GM18520 (cell line): ENCODE measurements around the gene ARHGAP27.

Experiments used
- ATAC-seq: cut with Tn5 transposase; IDR thresholded peaks from one replicate; pipeline ENCODE4 v1.9.1; 2021; ENCODE audit not compliant: unreplicated experiment

The ARHGAP27 gene

DNA sequence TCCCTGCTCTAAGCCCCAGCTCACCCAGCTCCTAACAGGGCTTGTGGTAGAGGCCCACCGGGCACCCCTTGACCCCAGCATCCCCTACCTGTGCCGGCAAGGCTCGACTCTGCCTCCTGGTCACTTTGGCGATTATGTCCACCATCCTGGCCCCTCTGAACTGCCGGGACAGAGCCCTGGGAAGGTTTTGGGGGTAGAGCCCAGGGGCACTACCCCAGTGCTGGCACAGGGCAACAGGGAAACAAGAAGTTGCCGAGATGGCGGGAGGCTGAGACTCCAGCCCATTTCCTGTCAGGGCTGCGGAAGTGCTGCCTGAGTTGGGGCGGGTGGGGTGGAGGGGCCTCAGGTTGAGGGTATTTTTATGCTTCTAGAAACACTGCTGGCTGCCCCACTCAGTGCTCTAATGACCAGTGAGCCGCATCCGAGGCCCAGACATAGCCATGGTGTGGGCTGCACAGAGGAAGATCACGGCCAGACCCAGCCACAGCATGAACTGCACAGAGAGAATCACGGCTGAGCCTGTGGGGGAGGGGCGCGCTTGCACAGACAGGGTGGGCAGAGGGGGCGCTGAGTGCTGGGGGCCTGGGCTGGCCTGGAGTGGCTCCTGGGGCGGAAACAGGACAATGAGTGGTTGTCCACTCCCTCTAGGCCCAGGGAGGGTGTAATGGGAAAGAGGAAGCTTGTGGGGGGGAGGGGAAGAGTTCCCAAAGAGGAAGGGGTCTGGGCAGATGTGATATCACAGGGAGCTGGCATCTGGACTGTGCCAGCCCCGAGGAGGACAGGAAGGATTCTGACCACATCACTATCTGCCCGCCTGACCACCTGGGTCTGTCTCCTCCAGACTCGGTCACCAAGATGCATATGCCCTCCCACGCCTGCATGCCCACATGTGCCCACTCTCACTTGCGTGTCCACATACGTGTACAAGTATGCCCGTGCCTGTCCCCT is 22.3 kb downstream of the ARHGAP27 start:
- ATAC-seq, result no peak

DNA sequence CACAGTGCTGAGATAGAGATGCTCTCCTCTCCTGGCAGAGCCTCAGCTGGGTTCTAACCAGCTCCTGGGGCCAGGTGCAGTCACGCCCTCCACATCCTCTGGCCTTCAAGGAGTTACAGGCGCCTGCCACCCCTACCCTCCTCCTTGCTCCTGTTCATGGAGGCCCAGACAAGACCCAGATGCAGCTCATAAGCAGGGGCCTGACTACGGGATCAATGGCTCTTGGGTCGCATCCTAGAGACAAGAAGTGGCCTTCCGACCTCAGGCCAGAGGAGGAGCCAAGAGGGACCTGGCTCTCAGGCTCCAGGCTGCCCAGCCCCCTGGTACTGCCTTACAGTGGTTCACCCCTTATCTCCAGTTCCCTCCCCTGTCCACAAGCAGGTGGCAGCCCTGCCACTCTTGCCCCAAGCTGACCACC is 23.0 kb downstream of the ARHGAP27 start:
- no peak for ATAC-seq

DNA sequence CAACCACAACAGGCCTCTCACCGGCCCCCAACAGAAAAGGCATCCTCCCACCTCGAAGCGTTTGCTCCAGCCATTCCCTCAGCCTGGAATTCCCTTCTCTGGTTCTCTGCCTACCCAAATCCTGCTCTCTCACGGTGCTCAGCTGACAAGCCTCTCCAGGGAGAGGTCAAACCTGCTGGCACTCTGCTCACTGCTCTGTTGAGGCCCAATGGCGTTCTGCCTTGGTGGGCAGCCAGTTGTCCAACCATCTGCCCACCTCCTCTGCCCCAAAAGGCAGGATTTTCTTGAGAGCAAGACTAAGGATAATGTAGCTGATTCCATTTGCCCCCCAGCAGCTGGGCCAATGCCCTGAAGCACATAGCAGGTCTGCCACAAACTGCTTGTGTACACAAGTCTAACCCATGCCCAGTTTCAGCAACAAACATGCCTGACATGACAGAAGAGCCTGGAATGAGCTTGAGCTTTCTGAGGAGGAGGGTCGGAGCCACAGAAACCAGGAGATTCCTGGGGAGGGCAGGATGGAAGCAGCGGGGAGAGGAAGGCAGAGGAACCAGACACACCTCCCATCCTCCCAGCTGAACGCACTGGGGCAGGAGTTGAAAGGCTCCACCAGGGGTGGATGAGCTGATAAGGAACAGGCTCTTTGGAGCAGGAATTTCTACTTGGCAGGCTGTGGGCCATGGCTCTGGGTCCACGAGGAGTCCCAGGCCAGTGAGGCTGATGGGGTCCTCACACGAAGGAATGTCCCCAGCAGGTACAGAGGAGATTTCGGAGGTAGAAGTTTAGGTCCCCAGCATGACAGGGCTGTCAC is 23.9 kb downstream of the ARHGAP27 start:
- no peak for ATAC-seq

DNA sequence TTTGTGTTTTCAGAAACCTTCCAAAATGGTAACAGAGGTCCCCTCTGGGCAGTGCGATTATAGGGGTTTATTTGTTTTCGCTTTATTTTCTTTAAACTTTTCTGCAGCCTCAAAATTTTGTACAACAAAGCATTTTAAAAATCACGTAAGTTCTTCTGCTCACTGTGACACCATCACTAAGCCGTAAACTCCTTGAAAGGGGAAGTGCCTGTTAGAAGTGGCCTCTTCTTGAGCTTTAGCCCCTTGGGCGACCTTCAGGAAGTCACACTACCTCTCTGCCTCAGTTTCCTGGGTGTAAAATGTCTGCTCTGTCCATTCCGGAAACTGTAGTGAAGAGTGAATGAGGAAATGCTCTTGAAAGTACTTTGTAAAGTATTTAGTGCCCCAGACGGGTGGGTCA is 26.6 kb downstream of the ARHGAP27 start:
- ATAC-seq, result no peak

DNA sequence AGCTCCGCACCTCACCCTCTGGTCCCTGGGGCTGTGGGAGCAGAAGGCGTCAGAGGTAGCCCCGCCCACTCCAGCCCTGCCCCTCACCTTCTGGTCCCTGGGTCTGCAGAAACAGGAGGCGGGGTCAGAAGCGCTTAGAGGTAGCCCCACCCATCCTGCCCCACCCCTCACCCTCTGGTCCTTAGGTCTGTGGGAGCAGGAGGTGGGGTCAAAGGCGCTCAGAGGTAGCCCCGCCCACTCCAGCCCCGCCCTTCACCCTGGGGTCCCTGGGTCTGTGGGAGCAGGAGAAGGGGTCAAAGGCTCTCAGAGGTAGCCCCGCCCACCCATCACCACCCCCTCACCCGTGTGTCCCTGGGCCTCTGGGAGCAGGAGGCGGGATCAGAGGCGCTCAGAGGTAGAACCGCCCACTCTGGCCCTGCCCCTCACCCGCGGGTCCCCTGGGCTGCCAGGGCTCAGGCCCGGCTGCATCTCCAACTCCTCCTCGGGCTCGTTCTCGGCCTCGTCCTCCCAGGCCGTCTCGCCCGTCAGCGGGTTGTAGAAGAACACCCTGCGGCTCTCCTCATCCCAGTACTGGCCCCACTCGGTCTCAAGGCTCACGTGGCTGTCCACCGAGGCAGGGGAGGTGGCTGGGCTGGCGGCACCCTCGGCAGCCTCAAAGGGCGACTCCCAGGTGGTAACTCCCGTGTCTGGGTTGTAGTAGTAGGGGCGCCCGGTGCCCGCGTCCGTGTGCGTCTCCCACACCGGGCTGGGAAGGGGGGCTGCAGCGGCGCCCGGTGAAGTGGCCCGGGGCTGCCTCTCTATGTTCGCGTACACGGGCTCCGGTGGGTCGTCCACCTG is 27.2 kb downstream of the ARHGAP27 start:
- no peak for ATAC-seq

GRCh38 chr17:45404870-45405249 is 27.8 kb downstream of the ARHGAP27 start:
- no peak for ATAC-seq

GRCh38 chr17:45403906-45404490 is 28.7 kb downstream of the ARHGAP27 start:
- no peak for ATAC-seq

DNA sequence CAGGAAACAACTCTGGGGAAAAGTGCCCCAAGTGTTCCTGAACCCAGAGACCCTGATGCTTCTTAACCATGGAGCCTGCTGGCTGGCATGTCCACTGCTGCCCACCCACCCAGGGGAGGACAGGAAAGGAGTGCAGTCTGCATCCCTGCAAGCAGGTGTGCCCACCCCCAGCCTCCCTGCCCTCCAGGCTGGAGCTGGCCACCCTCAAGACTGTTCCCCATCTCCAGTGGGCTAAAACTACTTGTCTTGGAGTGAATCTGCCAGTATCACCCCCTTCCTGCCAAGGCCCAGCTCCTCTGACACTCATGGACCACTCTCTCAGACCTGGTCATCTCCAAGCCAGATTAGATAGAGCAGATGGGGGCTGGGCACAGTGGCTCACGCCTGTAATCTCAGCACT is 29.8 kb downstream of the ARHGAP27 start:
- no peak for ATAC-seq

- no peak for ATAC-seq
Measured at GRCh38 chr17:45398800-45399199, 33.9 kb downstream of the ARHGAP27 start.

DNA sequence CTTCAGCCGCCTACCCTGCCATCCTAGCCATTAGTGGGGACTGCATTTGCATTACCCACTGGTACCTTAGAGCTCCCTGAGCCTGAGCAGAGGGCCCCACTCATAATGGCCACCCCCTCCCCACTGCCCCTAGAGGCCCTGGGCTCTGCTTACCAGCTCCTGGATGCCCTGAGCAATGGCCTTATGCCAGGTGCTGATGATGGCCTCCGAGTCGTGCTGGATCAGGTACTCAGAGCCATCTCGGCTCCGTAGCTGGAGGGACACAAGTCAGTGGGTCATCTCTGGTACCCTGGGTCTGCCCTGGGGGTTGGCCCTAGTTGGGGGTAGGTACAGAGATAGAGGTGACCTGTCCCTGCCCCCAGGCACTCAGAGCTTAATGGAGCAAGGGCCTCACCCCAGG is 34.9 kb downstream of the ARHGAP27 start:
- no peak for ATAC-seq

GRCh38 chr17:45396496-45397205 is 36.0 kb downstream of the ARHGAP27 start:
- ATAC-seq, result no peak

DNA sequence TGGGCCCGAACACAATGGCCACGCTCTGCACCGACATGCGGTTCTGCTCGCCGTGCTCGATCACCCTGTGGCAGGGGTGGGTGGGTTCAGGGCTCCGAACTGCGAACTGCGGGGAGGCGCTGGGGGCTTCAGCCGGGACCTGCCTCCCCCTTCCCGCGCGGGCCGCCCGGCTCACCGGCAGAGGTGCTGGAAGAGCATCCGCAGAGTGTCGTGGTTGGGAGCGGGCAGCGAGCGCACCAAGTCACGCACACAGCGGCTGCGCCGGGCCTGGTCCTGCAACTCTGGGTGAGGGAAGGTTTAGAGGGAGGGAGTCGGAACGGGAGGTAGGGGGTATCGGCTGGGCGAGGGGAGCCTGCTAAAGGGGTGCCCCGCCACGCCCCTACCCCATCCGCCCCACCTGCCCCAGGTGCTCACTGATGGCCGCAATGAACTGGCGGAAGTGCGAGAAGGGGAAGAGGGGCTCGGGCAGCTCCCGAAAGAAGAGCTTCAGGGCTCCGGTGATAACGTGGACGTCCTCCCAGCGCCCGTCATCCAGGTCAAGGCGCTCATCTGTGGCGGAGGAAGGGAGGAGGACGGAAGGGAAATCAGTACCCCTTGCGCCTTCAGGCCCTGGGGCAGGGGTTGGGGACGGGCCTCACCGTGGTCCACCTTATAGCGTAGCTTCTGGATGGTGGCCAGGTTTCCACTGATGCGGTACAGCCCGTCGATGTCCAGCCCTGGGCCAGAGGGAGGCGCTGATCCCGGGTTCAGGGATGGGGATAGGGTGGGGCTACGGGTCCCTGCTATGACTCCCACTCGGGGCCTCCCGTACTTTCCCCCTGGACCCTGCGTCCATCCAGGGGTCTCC is 36.9 kb downstream of the ARHGAP27 start:
- ATAC-seq, result no peak

DNA sequence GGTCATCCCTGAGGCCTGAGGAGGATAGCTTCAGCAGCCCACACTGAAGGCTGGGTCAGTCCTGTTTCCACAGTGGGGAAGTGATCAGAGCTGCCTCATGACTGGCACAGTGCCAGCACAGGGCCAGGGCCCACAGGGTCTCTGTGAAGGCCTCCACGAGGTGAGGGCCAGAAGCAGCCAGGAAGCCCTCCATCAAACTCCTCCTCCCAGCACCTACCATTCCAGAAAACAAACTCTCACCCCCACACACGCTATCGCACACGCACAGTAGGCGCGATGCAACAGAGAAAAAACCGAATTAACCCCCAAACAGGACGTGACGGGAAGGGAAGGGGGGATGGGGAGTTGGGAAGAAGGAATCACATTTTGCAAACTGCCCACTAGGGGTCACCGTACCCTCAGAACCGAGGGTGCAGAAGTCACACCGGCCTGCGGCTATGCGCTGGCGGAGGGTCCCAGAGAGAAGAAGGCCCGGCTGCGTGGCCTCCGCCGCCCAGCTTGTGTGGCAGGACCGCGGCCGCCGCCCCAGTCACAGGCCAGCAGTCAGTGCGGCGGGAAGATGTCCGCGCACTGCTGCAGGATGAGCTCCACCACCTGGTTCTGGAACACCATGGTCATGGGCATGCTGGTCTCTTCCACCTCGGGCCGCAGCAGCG is 37.6 kb downstream of the ARHGAP27 start:
- ATAC-seq, result no peak

DNA sequence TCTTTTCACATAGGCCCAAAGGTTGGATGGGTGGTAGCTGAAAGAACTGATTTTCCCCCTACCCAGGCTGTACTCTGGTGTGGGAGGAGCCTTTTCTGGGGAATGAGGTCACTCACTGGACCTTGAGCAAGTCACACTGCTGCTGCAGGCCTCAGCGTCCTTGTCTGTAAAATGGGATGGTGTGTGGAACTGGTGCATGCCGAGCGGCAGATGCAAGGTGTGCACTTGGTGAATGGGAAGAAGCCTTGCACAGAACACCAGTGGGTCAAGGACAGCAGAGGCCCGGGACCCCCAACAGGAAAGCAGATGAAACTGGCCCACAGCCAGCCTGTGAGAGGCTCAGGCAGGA is 38.1 kb downstream of the ARHGAP27 start:
- ATAC-seq, result no peak

DNA sequence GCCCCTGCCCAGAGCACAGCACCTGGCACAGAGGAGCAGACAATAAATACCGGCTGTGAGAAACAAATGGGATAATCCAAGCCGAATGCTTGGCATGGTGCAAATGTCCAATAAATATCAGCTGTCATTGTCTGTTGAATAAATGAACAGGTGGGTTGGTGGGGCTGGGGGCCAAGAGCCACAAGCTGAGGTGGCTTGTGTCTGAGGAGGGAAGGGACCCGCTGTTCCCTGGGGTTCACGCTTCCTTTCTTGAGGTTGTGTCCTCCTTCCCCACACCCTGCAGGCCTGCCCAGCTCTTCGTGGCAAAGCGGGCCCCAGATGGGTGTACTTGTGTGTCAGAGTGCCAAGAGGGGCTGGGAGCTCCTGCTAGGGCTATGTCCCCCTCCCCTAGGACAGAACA is 38.6 kb downstream of the ARHGAP27 start:
- ATAC-seq, result no peak

GRCh38 chr17:45393411-45393810 is 39.3 kb downstream of the ARHGAP27 start:
- ATAC-seq, result no peak

- no peak for ATAC-seq
Measured at GRCh38 chr17:45391918-45392317, 40.8 kb downstream of the ARHGAP27 start.

- ATAC-seq, result no peak
Measured at GRCh38 chr17:45391291-45391690, 41.4 kb downstream of the ARHGAP27 start.

GRCh38 chr17:45389354-45389753 is 43.3 kb downstream of the ARHGAP27 start:
- no peak for ATAC-seq
